GM19455 (cell line): ENCODE data around the gene STON2.

Experiments used
- ATAC-seq: cut with Tn5 transposase; IDR thresholded peaks from one replicate; pipeline ENCODE4 v1.9.1; 2021; ENCODE audit not compliant: unreplicated experiment

Gene STON2

DNA sequence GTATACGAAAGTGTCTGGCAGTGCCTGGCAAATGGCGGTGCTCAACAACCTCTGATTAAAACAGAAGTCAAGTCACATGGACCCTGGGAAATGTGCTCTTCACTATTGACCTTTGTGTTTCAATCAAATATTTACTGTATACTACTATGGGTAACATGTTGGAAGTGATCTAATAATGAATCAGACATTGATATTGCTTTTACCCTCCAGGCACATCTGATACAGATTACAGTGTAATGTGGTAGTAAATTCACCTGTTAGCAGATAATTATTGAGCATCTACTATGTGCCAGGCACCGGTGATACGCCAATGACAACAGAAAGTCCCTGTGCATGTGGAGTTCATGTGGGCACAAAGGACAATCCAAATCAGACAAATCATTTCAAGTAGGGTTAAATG lies 63.1 kb downstream of the STON2 start:
- ATAC-seq: no peak

DNA sequence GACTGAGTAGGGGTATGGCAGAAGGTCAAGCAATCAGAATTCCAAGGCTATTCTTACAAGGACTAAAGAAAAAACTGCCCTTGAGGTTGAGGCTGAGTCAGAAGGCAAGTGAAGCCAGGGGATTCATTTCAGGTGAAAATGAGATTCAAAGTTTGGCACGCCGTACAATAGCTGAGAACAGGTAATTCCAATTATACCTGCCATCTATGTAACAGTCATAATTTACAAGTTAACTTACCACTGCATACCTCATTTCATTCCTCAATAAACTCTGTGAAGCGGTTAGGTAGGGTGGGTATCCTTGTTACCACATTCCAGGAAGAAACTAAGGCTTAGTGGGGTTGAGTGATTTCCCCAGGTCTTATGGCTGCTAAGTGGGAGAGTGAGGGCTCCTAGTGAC lies 64.1 kb downstream of the STON2 start:
- ATAC-seq: no peak

DNA sequence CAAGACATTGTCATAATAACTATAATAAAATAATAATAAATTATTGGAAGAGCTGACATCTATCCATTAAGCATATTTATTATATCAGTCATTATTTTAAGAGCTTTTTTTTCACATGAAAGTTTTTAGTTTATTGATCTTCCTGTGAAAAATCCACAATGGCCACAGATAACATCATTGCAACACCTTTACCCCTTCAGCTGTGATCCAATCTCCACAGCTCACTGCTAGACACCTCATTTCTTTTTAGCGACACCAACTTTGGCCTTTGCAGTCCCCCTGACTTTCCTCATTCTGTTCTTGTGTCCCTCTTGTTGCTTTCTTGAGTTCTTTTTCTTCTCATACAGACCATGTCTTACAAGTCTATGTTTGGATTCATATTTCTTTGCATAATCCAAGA lies 67.4 kb downstream of the STON2 start:
- ATAC-seq: no peak

DNA sequence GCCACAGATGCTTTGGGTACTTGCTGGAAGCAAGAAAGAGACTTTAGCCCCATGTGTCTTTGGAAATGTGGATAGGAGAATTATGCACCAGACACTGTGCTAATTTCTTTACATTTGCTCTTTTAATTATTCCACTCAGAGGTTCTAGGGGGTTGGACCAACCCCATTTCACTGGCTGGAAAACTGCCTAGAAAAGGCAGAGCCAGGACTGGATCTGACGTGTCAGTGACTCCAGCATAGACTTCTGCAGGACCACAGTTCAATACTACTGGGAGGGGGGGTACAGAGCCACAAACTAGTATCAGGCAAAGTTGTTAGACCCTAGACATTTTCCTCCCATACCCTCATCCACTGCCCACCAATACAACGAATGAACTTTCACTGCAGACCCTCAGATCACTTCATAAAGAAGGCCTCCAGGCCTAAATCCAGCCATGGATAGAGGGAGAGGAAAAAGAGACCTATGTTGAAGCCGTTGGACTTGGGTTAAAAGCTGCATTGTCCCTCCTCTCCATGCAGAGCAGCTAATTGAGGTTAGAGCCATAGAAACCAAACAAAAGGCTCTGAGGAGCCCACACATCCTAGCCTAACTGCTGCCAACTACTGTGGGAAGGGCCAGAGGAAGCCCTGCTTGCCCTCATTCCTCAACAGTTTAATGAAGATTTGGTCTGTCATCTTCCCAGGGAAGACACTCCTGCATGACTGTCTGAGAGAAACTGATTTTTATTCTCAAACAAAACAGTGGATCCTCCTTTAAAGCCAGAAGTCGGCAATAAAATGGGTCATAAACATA lies 68.7 kb downstream of the STON2 start:
- ATAC-seq: no peak

DNA sequence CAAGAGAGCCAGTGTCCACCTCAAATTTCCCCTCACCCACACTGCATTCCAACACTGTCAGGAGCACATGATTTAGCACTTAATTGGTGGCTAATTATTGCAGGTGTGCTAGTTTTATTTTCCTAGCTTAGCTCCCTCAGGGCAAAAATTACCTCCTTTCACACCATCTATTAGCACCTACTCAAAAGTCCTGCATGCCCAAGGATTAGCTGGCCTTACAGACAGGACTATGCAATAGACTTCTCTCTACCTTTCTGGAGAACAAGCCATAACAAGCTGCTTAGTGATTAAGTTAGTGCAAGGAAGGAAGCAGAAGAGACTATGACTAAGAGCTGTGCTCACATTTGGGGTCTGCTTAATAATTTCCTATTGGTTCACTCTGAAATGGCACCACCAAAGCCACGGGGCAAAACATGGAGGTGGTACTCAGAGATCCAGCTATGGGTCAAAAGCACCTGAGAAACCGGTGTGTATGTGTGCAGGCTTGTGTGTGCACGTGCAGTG lies 69.5 kb downstream of the STON2 start:
- ATAC-seq: no peak

DNA sequence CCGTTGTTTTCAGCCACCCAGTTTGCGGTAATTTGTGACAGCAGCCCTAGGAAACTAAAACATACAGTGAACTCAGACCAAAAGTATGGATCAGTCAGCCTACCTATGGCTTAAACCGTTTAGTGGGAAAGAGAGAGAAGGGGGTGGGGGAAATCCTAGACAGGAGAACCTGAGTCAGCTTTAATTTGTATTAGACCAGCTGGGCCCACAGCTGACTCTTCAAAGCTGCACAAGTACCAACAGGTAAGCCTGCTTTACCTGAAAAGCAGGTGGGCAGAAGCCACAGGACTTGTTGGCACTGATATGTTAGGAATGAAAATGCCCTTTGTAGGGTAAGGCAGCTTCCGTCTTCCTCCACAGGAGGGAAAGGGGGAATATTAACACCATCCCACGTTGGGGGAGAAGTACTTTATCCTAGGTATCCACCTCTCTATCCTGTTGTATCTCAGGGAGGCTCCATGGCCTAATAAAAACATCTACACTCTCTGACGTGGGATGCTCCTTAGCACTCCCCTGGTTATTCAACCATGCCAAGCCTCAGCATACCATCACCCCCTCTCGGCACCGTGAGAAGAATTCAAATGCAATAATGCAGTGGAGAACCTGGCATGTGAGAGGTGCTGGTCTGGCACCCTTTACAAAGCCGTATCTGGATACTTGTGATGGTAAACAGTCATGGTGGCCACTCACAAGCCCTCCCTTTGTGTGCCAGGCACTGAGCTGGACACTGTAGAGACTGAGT lies 70.3 kb downstream of the STON2 start:
- ATAC-seq: no peak

DNA sequence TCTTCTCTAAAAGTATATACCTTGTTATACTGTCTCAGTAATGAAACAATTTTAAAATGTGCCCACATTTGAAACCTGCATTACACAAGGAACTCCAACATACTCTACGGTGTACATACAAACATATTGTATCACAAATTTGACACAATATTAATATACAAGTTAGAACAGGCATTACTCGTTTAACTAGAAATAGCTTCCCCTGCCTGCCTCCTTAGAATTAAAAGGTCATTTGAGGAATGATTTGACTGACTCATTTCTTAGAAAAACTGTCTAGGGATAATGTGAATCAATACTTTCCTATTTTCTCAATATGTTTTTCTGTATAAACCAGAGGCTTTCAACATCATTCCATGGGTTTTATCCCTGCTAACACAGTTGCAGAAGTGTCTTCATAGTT lies 73.7 kb downstream of the STON2 start:
- ATAC-seq: no peak

DNA sequence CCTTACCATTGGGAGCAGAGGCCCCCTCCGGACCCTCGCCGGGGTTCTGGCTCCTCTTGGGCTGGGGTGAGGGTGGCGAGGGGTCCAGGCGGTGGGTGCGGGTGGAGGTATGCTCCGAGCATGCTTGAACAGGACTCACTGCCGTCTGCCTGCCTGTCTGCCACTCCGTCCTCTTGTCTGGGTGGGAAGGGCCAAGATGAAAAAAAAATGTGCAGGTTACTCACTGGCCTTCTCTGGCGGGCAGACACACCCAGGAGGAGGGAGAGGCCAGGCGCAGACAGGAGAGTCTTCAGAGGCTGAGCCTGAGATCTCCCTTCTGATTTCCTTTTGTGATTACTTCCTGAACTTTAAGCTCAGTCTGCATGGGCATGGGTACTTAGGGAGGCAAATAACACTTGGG lies 76.1 kb downstream of the STON2 start:
- no peak for ATAC-seq

DNA sequence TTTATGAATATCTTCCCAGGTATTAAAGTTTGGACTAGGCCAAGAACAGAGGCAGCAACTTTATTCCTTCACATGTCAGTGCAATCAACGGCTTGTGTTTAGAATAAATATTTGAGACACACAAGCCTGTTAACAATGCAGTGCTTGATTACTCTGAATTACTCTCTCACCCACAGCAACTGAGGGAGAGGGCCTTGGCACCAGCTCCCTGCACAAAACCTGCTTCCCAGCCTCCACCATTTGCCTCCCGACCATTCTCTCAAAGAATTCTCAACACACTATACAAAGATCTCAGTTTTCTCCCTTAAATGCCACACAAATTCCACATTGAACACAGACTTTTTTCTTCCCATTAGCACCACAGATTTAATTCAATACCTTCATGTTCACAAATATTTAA lies 77.0 kb downstream of the STON2 start:
- no peak for ATAC-seq

DNA sequence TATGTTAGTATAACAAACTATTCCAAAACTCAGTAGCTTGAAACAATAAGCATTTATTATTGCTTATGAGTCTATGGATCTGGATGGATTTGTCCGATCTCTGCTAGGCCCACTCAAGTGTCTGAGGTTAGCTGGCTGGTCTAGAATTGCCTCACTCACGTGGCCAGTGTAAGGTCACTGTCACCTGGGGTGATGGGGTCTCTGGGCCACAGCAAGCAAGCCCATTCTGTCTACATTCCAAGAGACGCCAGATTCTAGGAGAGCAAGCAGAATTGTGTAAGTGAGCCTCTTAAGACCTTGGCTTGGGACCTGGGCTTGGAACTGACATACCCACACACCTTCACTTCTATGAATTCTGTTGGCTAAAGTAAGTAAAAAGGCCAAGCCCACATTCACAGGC lies 80.2 kb downstream of the STON2 start:
- ATAC-seq: no peak

- no peak for ATAC-seq
Measured at GRCh38 chr14:81319314-81319713, 80.8 kb downstream of the STON2 start.

- no peak for ATAC-seq
Measured at GRCh38 chr14:81315341-81315740, 84.8 kb downstream of the STON2 start.

- no peak for ATAC-seq
Measured at GRCh38 chr14:81314443-81315175, 85.5 kb downstream of the STON2 start.

DNA sequence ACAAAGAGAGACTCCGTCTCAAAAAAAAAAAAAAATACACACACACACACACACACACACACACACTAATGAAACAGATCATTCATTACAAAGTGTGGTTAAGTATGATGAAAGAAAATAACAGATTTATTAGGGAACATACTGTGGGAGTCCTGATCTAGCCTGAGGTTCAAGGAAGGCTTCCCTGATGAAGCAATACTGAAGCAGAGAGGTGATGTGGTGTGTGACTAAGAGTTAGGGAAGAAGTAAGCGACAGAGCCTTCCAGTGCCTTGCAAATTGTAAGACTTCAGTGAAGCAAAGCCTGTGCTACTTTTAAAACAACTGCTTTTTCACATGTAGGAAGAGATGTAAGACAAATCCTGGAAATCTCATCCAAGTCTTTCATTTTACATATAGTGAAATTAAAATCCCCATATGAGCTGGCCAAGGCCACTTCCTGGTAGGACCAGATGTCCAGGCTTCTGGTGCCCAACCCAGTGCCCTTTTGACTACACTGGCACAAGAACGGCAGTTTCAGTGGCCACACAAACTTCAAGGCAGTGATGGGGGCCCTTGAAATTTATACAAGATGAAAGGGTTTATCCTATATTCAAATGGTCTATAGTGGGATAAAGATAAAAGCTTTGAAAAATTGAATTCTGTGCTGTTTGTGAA lies 86.2 kb downstream of the STON2 start:
- ATAC-seq: no peak

GRCh38 chr14:81313200-81313599 lies 86.9 kb downstream of the STON2 start:
- ATAC-seq: no peak

DNA sequence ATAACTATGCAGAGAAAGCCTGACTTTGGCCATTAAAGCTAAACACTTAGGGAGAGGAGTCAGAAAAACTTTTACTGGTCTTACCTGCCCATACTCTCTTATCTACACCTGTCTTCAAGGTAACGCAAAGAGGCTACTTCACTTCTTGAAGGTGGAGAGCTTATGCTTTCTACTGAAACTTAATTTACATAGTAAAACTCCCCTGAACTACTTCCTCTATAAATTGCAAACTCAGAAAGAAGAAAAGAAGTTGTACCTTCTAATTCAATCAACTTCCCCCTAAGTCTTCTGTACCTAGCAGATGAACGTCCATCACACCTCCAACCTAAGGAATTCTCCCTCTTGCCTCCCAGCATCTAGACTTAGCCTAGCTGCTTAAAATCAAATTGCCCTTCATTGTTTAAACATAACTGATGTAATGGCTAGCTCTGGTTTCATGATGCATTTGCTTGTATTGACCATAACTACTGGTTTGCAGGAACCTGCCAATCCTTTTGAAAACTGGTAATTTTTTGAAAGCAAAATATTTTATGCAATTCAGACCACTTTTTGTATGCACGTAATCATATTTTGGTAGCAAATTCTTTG lies 87.7 kb downstream of the STON2 start:
- ATAC-seq: no peak

- no peak for ATAC-seq
Measured at GRCh38 chr14:81311778-81312177, 88.3 kb downstream of the STON2 start.

DNA sequence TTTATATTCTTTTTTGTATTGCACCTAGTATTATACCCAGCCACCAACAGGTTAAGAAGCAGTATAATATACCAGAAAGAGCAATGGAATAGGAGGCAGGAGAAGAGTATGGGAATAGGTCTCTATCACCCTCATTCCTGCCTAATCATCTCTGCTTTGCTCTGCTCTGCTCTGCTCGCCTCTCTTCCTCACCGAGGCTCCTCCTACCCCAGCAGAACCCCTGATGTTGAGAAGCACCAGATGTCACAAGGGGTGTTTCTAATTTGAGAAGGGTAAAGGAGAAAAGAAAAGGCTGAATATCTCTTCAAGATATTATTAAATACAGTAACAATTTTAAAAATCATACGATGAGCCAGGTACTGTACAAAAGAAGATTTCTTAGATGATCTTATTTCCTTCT lies 89.0 kb downstream of the STON2 start:
- ATAC-seq: no peak

GRCh38 chr14:81310606-81311005 lies 89.5 kb downstream of the STON2 start:
- ATAC-seq: no peak

GRCh38 chr14:81309511-81309910 lies 90.6 kb downstream of the STON2 start:
- no peak for ATAC-seq

GRCh38 chr14:81305743-81306142 lies 94.4 kb downstream of the STON2 start:
- ATAC-seq: peak; percentile 38
